Epithelial cell of proximal tubule (primary cell): ENCODE data around the gene MYO18A. TPM values are rescaled to one million over a fixed set of nuclear protein-coding genes. Genes with fewer than 3 reads are reported as not detected.

ENCODE experiments used
- DNase-seq: peaks from one replicate; pipeline ENCODE4 v3.0.0-alpha.2; 2011; ENCODE audit warnings: low read depth
- H3K4me3 ChIP-seq: 2 replicates; pipeline ENCODE4 v1.5.1; 2011; ENCODE audit warnings: low read depth, mild to moderate bottlenecking, low read length
- CTCF ChIP-seq: conservative IDR thresholded peaks from 2 replicates; pipeline ENCODE4 v1.5.1; 2012; ENCODE audit warnings: low read depth, mild to moderate bottlenecking, low read length
- total RNA-seq: library from RNA; depleted of rRNA; stranded (reverse); fragments of >200 nt; gene quantifications from 2 replicates; pipeline ENCODE4 v1.2.3, GENCODE V29; 2015

The MYO18A gene
- total RNA-seq, 1 donor from 2014 or later: 34.2 TPM

GRCh38 chr17:29179232-29180033 is 765 bp downstream of the MYO18A start:
- peak overlapping the region; percentile 65 for H3K4me3 ChIP-seq
- TF ChIP-seq CTCF: no peak
- DNase-seq: no peak

- peak overlapping the region; percentile 65 for H3K4me3 ChIP-seq
- no peak for DNase-seq
- no peak for TF ChIP-seq CTCF
Measured at GRCh38 chr17:29178750-29179231, 1.4 kb downstream of the MYO18A start.

GRCh38 chr17:29177871-29178749 is 2.1 kb downstream of the MYO18A start:
- peak overlapping the region; percentile 5 for H3K4me3 ChIP-seq
- no peak for TF ChIP-seq CTCF
- no peak for DNase-seq

- H3K4me3 ChIP-seq: no peak overlapping the region
- DNase-seq: no peak
- TF ChIP-seq CTCF: no peak
Measured at GRCh38 chr17:29177541-29177870, 2.7 kb downstream of the MYO18A start.

- H3K4me3 ChIP-seq: peak overlapping the region; percentile 67
- no peak for DNase-seq
- TF ChIP-seq CTCF: no peak
Measured at GRCh38 chr17:29176558-29177351, 3.4 kb downstream of the MYO18A start.

- H3K4me3 ChIP-seq: no peak overlapping the region
- no peak for TF ChIP-seq CTCF
- DNase-seq: no peak
Measured at GRCh38 chr17:29175349-29175748, 4.8 kb downstream of the MYO18A start.
